SJCRH30 (cell line): ENCODE data around the gene FAM117B. TPM values are rescaled to one million over a fixed set of nuclear protein-coding genes. Genes with fewer than 3 reads are reported as not detected.

Experiments used
- DNase-seq, 2 experiments: peaks; one replicate each; pipeline ENCODE4 v3.0.0-alpha.2; 2015 to 2020
- H3K27ac ChIP-seq: fragments of 250-450 bp; sonication (Bioruptor Pico); 2 replicates; pipeline ENCODE4 v1.5.1; 2020; ENCODE audit warnings: mild to moderate bottlenecking, moderate library complexity
- H3K27me3 ChIP-seq: fragments of 250-450 bp; sonication (Bioruptor Pico); 2 replicates; pipeline ENCODE4 v1.5.1; 2020; ENCODE audit warnings: mild to moderate bottlenecking, moderate library complexity
- H3K36me3 ChIP-seq: fragments of 250-450 bp; sonication (Bioruptor Pico); 2 replicates; pipeline ENCODE4 v1.5.1; 2020; ENCODE audit warnings: mild to moderate bottlenecking, moderate library complexity
- H3K4me1 ChIP-seq: fragments of 250-450 bp; sonication (Bioruptor Pico); 2 replicates; pipeline ENCODE4 v1.5.1; 2020; ENCODE audit warnings: mild to moderate bottlenecking, moderate library complexity
- H3K4me3 ChIP-seq: fragments of 250-450 bp; sonication (Bioruptor Pico); 2 replicates; pipeline ENCODE4 v1.5.1; 2020; ENCODE audit warnings: mild to moderate bottlenecking, moderate library complexity
- H3K9me3 ChIP-seq: fragments of 250-450 bp; sonication (Bioruptor Pico); replicated peaks from 2 replicates; pipeline ENCODE4 v1.5.1; 2020; ENCODE audit warnings: mild to moderate bottlenecking, moderate library complexity
- total RNA-seq: library from RNA; depleted of rRNA; stranded (reverse); fragments of >200 nt; shearing (Covaris generic); gene quantifications from 2 replicates; pipeline ENCODE4 v1.2.3, GENCODE V29; 2014; rRNA removed

The FAM117B gene
- total RNA-seq = 4.6 and 5.8 TPM in 2 replicates

DNA sequence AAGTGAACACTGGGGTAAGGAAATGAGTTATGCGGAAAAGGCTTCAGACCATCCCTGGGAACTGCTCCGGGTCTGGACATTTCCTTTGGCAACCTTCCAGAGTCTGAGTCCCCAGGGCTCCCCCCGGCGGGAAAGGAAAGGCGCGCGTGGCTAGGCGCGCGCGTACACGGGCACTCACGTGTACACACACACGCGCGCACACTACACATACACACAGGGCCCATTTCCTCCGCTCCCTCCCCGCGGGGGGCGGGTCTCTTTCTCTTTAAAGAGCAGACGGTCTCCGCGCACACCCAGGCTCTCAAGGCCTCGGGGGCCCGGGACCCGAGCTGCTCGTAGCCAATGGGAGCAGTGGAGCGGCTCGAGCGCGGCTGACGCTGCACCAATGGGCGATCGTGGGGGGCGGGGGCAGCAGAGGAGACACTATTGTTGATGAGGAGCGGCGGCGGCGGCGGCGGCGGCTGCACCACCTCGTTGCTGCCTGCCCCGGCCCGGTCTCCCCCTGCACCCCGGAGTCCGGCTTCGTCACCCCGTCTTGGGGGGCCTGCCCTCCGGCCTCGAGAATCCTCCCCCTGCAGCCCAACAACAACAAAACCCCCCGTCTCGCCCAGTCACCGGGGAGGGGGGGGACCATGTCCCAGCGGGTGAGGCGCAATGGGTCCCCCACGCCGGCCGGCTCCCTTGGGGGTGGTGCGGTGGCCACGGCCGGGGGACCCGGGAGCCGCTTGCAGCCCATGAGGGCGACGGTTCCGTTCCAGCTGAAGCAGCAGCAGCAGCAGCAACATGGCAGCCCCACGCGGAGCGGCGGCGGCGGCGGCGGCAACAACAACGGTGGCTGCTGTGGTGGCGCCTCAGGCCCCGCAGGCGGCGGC is at the start of gene FAM117B:
FAM117B (plus strand) TSS at position 414 of the 872 bp plus-strand sequence; CDS start at position 633, 219 bp downstream.
- Histone ChIP-seq H3K9me3 (no peaks in the 10 kb centered on the region; the same call in 1 of the 2 replicates), H3K27me3 (no peaks in the 10 kb centered on the region), H3K4me3 (peak within 1 kb of the TSS; percentile 99), H3K36me3 (no peaks in the 10 kb centered on the region), H3K27ac (peak within 1 kb of the TSS; percentile 57), H3K4me1 (peaks cover 7% of the 10 kb centered on the region; the same call in 1 of the 2 replicates)
- DNase-seq = peak; percentile 97 to 98

DNA sequence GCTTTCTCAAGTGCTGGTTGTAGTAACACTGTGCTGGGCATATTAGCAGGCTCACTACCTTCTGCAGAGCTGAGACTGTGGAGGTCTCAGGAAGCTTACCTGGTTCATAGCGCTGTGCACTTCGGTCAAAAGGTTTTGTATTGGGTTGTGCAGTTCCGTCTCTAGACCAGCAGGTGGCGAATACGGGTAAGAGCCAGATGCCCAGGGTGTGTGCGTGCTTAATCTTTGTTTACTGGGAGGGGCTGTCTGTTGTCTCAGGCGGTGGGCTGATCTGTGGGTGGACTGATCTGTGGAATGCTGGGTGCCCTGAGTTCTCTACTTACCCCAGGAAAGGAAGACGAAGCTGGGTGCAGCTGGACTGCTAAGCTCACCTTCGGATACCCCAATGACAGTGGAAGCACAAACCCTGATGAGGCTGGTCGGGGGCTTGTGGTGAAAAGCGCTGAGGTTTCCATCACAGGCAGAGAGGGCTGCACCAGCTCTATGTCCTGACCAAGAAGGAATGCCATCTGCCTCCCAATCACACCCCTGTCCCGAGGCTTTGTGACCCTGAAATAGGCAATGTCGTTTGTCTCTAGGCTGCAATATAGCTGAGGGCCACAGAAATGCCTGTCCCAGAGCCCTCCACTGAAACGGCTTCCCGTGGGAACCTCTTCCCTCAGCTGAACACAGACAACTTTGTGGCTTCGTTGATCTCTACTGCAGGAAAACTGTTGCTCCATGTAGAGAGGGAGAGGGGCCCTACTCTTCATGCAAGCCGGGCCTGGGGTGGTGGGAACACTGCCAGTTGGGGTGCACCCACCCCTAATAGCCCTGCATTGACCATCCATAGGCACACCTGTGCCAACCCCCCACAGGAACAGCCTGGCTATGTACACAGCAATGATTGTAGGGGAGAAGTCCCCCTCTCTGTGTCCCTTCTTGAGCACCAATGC is 45.9 kb upstream of the FAM117B start:
- Histone ChIP-seq H3K27me3 (no peaks in the 10 kb centered on the region), H3K4me1 (no peaks in the 10 kb centered on the region), H3K4me3 (peak overlapping the region; percentile 51), H3K27ac (no peak overlapping the region), H3K36me3 (no peaks in the 10 kb centered on the region), H3K9me3 (no peaks in the 10 kb centered on the region; the same call in 1 of the 2 replicates)
- peak; percentile 76 to 85 for DNase-seq

DNA sequence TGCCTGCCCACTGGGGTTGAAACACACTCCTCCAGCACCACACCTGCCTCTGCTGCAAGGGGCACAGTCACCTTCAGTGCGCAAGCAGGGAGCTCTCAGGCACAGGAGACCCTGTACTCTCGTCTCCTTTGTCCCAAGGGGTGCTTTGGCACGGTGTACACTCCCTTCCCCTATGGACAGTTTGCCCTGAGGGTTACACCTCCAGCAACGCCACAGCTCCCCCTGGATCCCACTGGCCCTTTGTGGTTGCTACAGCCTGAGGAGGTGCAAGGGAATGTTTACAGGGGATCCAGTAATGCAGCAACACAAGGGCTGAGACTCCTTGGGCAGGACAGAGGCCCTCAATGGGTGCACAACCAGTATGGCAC is 45.2 kb upstream of the FAM117B start:
- no peak overlapping the region for H3K27ac ChIP-seq
- H3K27me3 ChIP-seq = no peaks in the 10 kb centered on the region
- DNase-seq = no peak

GRCh38 chr2:202592566-202592965 is 42.2 kb upstream of the FAM117B start:
- Histone ChIP-seq H3K36me3 (no peaks in the 10 kb centered on the region), H3K4me3 (no peak overlapping the region), H3K27ac (no peak overlapping the region), H3K9me3 (no peaks in the 10 kb centered on the region), H3K27me3 (no peaks in the 10 kb centered on the region), H3K4me1 (no peaks in the 10 kb centered on the region)
- no peak for DNase-seq

More for the DNA sequence above, 45.2 kb upstream of the FAM117B start:
- no peaks in the 10 kb centered on the region for H3K36me3 ChIP-seq
- H3K4me3 ChIP-seq = no peak overlapping the region
- no peaks in the 10 kb centered on the region for H3K4me1 ChIP-seq
- H3K9me3 ChIP-seq = no peaks in the 10 kb centered on the region

GRCh38 chr2:202599105-202599504 is 35.7 kb upstream of the FAM117B start:
- no peaks in the 10 kb centered on the region for H3K9me3 ChIP-seq
- H3K27ac ChIP-seq = no peak overlapping the region
- no peak overlapping the region for H3K4me3 ChIP-seq
- H3K27me3 ChIP-seq = no peaks in the 10 kb centered on the region
- H3K36me3 ChIP-seq = no peaks in the 10 kb centered on the region
- DNase-seq = no peak
- H3K4me1 ChIP-seq = no peaks in the 10 kb centered on the region

DNA sequence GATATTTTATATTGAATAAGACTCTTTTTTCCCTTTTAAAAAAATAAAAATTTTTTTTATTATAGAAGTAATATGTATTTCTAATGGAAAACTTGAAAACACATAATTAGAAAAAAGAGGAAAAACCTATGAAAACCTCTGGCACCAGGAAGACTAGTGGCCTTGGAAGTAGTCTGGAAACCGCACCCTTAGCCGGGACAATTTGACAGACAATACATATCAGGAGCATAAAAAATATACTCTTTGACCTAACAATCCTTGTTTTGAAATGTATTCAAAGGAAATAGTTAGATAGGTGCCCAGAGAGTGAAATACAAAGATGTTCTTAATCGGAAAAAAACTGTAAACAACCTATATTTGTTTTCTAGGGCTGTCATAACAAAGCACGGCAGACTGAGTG is 34.9 kb upstream of the FAM117B start:
- Histone ChIP-seq H3K36me3 (no peaks in the 10 kb centered on the region), H3K27ac (no peak overlapping the region), H3K27me3 (no peaks in the 10 kb centered on the region), H3K9me3 (no peaks in the 10 kb centered on the region), H3K4me3 (no peak overlapping the region), H3K4me1 (no peaks in the 10 kb centered on the region)
- DNase-seq = no peak

GRCh38 chr2:202604699-202605098 is 30.1 kb upstream of the FAM117B start:
- DNase-seq = no peak
- H3K9me3 ChIP-seq = no peaks in the 10 kb centered on the region
- H3K4me3 ChIP-seq = no peak overlapping the region
- H3K36me3 ChIP-seq = no peaks in the 10 kb centered on the region
- H3K27ac ChIP-seq = no peak overlapping the region
- no peaks in the 10 kb centered on the region for H3K27me3 ChIP-seq
- H3K4me1 ChIP-seq = no peaks in the 10 kb centered on the region

GRCh38 chr2:202605174-202605573 is 29.6 kb upstream of the FAM117B start:
- no peaks in the 10 kb centered on the region for H3K36me3 ChIP-seq
- no peak overlapping the region for H3K4me3 ChIP-seq
- H3K27me3 ChIP-seq = no peaks in the 10 kb centered on the region
- H3K27ac ChIP-seq = no peak overlapping the region
- DNase-seq = no peak
- H3K4me1 ChIP-seq = no peaks in the 10 kb centered on the region
- no peaks in the 10 kb centered on the region for H3K9me3 ChIP-seq

- DNase-seq = no peak
- no peak overlapping the region for H3K4me3 ChIP-seq
- H3K36me3 ChIP-seq = no peaks in the 10 kb centered on the region
- H3K27ac ChIP-seq = no peak overlapping the region
- H3K9me3 ChIP-seq = no peaks in the 10 kb centered on the region
- H3K27me3 ChIP-seq = no peaks in the 10 kb centered on the region
- no peaks in the 10 kb centered on the region for H3K4me1 ChIP-seq
Measured at GRCh38 chr2:202608142-202608852, 26.5 kb upstream of the FAM117B start.

GRCh38 chr2:202609381-202610145 is 25.2 kb upstream of the FAM117B start:
- Histone ChIP-seq H3K27me3 (no peaks in the 10 kb centered on the region), H3K4me1 (no peaks in the 10 kb centered on the region), H3K27ac (no peak overlapping the region), H3K36me3 (no peaks in the 10 kb centered on the region), H3K4me3 (no peak overlapping the region), H3K9me3 (no peaks in the 10 kb centered on the region)
- no peak for DNase-seq

DNA sequence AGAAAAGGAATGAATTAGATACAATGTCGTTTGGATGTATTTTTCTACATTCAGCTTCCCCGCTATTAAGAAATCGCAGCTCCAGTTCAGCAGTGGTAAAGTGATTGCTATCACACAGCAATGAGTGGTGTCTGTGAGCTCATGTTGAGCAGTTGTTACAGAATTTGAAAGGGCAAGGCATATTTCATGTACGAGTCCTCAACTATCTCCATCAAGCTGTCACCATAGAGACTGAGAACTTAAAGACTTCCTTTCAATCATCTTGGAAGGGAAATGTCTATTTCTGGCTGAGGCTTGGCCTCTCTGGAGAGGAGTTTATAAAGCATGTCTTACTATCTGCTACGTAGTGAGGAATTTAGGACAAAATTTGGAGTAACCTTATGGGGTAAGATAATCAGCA is 24.4 kb upstream of the FAM117B start:
- no peak for DNase-seq
- H3K4me1 ChIP-seq = no peaks in the 10 kb centered on the region
- no peaks in the 10 kb centered on the region for H3K9me3 ChIP-seq
- H3K36me3 ChIP-seq = no peaks in the 10 kb centered on the region
- H3K27me3 ChIP-seq = no peaks in the 10 kb centered on the region
- no peak overlapping the region for H3K27ac ChIP-seq
- no peak overlapping the region for H3K4me3 ChIP-seq

- H3K4me3 ChIP-seq = no peak overlapping the region
- H3K9me3 ChIP-seq = no peaks in the 10 kb centered on the region
- no peak overlapping the region for H3K27ac ChIP-seq
- H3K36me3 ChIP-seq = no peaks in the 10 kb centered on the region
- DNase-seq = no peak
- H3K27me3 ChIP-seq = no peaks in the 10 kb centered on the region
- H3K4me1 ChIP-seq = no peaks in the 10 kb centered on the region
Measured at GRCh38 chr2:202612145-202612544, 22.6 kb upstream of the FAM117B start.

DNA sequence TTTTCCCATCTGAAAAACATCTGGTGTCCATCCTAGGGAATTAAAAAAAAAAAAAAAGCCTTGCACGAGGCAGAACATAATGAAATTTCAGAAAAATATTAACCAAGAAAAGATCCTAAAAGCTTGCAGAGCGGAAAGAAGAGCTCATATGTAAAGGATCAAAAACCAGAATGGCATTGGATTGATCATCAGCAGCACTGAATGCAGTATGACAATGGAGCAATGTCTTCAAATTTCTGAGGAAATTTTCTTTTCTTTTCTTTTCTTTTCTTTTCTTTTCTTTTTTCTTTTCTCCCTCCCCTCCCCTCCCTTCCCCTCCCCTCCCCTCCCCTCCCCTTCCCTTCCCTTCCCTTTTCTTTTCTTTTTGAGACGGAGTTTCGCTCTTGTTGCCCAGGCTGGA is 21.3 kb upstream of the FAM117B start:
- Histone ChIP-seq H3K9me3 (no peaks in the 10 kb centered on the region), H3K36me3 (no peaks in the 10 kb centered on the region), H3K4me1 (no peaks in the 10 kb centered on the region), H3K4me3 (no peak overlapping the region), H3K27me3 (no peaks in the 10 kb centered on the region), H3K27ac (no peak overlapping the region)
- DNase-seq = no peak

DNA sequence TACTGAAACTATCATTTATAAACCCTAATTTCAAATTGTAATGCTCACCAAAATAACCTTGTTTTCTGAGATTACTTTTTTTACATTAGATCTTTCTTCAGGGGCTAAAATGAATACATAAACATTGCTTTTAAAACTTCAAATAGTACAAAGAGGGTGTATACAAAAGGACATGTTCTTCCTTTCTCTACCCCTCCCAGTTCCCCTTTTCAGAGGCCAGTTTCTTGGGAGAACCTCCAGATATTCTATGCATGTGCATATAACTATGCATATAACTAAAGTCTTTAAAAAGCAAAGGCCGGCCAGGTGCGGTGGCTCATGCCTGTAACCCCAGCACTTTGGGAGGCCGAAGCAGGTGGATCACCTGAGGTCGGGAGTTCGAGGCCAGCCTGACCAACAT is 10.6 kb upstream of the FAM117B start:
- Histone ChIP-seq H3K4me3 (no peak overlapping the region), H3K27ac (no peak overlapping the region), H3K9me3 (no peaks in the 10 kb centered on the region), H3K36me3 (no peaks in the 10 kb centered on the region), H3K4me1 (no peaks in the 10 kb centered on the region), H3K27me3 (no peaks in the 10 kb centered on the region)
- DNase-seq = no peak
